Suprapubic skin (tissue), 4 donors: ENCODE measurements around the gene GIMAP6. TPM values are rescaled to one million over a fixed set of nuclear protein-coding genes. Genes with fewer than 3 reads are reported as not detected.

Source experiments
- DNase-seq, 2 donors: peaks; one replicate each; pipeline ENCODE4 v3.0.0-alpha.2; 2019; ENCODE audit warnings: low spot score in 2 of 2
- H3K27ac ChIP-seq: fragments of 200-600 bp; sonication (generic); one replicate; pipeline ENCODE4 v1.5.1; 2019
- H3K27me3 ChIP-seq: fragments of 200-600 bp; sonication (generic); one replicate; pipeline ENCODE4 v1.5.1; 2019
- H3K36me3 ChIP-seq: fragments of 200-600 bp; sonication (generic); one replicate; pipeline ENCODE4 v1.5.1; 2019
- H3K4me1 ChIP-seq: fragments of 200-600 bp; sonication (generic); one replicate; pipeline ENCODE4 v1.5.1; 2019
- H3K4me3 ChIP-seq: fragments of 200-600 bp; sonication (generic); one replicate; pipeline ENCODE4 v1.5.1; 2019; ENCODE audit warnings: mild to moderate bottlenecking
- H3K9me3 ChIP-seq: fragments of 200-600 bp; sonication (generic); one replicate; pipeline ENCODE4 v1.5.1; 2019
- EP300 ChIP-seq: sonication (generic); formaldehyde crosslinking; IDR thresholded peaks from one replicate; pipeline ENCODE4 v1.6.1; 2017; ENCODE audit warnings: antibody characterized with exemption
- POLR2A ChIP-seq, 2 donors: fragments of 450-650 bp; IDR thresholded peaks; one replicate each; pipeline ENCODE4 v1.6.1; 2017; ENCODE audit warnings: antibody characterized with exemption in 2 of 2, mild to moderate bottlenecking in 2 of 2, moderate library complexity in 2 of 2
- POLR2AphosphoS5 ChIP-seq, 3 donors: sonication (generic); formaldehyde crosslinking; IDR thresholded peaks; one replicate each; pipeline ENCODE4 v1.6.1; 2017; ENCODE audit warnings: antibody characterized with exemption in 3 of 3
- WGBS: methylation state at CpG from one replicate; pipeline ENCODE4 v1.1.5; 2018; 5-methylcytosine and 5-hydroxymethylcytosine counted together
- total RNA-seq, 4 donors: library from RNA; depleted of rRNA; stranded (reverse); fragments of >200 nt; gene quantifications; one replicate each; pipeline ENCODE4 v1.1.0, GENCODE V29; 2016
- TF ChIP-seq, protein P1 (sequence below), 2 donors: fragments of 200-600 bp in 1 of 2; fragments of 450-650 bp in 1 of 2; sonication (generic) in 1 of 2; IDR thresholded peaks; one replicate each; pipeline ENCODE4 v1.5.1; 2016 to 2019; ENCODE audit warnings: antibody characterized with exemption in 2 of 2, mild to moderate bottlenecking in 1 of 2, moderate library complexity in 1 of 2

GIMAP6 gene
- total RNA-seq, 4 donors from 2014 or later, result 4.1 to 16.8 (median 10.4) TPM

DNA sequence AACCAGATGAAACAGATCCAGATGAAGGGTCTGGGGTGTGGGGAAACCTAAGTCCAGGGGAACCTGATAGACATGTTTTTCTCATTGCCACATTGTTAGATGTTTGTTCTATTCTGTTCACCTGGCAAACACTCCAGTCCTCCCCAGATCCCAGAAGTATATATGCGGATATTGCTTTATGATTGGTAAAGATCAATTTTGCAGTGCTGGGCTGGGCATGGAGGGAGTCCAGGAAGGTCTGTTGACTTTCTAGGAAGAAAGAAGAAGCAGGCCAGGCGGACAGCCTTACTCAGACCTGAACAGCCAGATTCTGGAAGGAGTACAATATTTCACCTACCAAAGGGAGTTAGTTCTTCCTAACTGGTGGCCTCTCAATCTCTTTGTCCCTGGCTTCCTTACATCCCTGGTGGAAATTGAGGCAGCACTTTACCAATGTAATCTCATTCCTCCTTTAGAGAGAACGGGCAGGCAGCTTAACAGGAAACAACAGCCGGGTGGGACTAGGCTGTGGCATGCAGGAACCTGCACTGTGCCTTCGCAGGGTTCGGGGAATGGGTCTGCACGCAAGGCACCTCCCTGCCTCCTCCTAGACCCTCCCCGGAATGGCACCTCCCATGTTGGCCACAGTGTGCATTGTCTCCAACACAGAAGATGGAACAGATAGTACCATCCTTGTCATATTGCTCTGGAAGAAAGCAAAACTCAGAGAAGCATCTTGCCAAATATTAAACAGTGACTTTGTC is 930 bp downstream of the GIMAP6 start:
- H3K27ac ChIP-seq, result peak overlapping the region; percentile 72
- TF ChIP-seq, protein P1, sequence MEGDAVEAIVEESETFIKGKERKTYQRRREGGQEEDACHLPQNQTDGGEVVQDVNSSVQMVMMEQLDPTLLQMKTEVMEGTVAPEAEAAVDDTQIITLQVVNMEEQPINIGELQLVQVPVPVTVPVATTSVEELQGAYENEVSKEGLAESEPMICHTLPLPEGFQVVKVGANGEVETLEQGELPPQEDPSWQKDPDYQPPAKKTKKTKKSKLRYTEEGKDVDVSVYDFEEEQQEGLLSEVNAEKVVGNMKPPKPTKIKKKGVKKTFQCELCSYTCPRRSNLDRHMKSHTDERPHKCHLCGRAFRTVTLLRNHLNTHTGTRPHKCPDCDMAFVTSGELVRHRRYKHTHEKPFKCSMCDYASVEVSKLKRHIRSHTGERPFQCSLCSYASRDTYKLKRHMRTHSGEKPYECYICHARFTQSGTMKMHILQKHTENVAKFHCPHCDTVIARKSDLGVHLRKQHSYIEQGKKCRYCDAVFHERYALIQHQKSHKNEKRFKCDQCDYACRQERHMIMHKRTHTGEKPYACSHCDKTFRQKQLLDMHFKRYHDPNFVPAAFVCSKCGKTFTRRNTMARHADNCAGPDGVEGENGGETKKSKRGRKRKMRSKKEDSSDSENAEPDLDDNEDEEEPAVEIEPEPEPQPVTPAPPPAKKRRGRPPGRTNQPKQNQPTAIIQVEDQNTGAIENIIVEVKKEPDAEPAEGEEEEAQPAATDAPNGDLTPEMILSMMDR (IDR thresholded peaks at IDR 0.05), result no peak
- TF ChIP-seq POLR2A (IDR thresholded peaks at IDR 0.05), result no peak
- TF ChIP-seq POLR2AphosphoS5 (IDR thresholded peaks at IDR 0.05), result no peak
- TF ChIP-seq EP300, result no peak
- H3K4me3 ChIP-seq, result peak overlapping the region; percentile 40
- no peaks in the 10 kb centered on the region for H3K27me3 ChIP-seq
- DNase-seq, result no peak
- H3K36me3 ChIP-seq, result peaks cover 3% of the 10 kb centered on the region
- peaks cover 14% of the 10 kb centered on the region for H3K4me1 ChIP-seq
- no peaks in the 10 kb centered on the region for H3K9me3 ChIP-seq
- 24% methylated on average over 7 of the region's 8 CpGs for WGBS

DNA sequence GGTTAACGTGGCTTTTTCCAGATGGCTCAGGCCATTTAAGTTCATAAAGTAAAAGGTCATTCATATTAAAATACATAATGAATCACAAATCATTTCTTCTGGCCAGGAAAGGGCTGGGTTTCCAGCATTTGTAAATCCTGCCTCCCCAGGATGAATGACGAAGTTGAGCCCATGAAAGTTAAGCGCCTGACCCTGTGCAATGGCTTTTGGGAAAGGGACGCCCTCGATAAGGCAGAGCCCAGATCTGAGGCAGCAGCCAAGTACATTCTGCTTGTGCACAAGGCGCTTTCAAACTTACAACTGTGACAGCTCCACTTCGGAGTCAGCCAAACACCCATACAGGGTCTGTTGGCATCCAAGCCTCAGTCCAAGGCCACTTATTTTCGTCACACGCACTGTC is 2.8 kb downstream of the GIMAP6 start:
- Histone ChIP-seq H3K9me3 (no peaks in the 10 kb centered on the region), H3K27ac (peak overlapping the region; percentile 33), H3K27me3 (no peaks in the 10 kb centered on the region), H3K4me1 (peaks cover 14% of the 10 kb centered on the region), H3K36me3 (peaks cover 3% of the 10 kb centered on the region), H3K4me3 (no peak overlapping the region)
- DNase-seq, result no peak
- TF ChIP-seq POLR2AphosphoS5 (IDR thresholded peaks at IDR 0.05), result peak in 1 of 3 donors; percentile 46
- TF ChIP-seq, protein P1 (IDR thresholded peaks at IDR 0.05), result no peak
- WGBS, result 77% methylated on average over 9 of the region's 9 CpGs

DNA sequence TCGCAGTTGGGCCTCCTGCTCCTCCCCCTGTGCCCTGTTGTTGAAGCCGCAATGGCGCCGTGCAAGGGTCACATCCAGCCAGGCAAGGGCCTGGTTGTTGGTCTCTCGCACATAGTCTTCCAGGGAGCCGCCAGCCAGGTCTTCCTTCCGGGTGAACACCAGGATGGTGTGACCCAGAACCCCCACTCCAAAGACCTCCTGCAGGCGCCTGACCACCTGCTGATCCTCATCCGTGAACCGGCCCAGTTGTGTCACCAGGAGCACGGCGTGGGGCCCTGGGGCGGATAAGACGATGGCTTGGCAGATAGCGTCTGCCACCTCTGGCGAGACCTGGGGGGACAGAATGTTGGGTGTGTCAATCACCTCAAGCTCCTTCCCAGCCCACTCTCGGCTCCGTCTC is 4.2 kb downstream of the GIMAP6 start:
- no peaks in the 10 kb centered on the region for H3K9me3 ChIP-seq
- peaks cover 3% of the 10 kb centered on the region for H3K36me3 ChIP-seq
- TF ChIP-seq POLR2A (IDR thresholded peaks at IDR 0.05), result no peak
- TF ChIP-seq, protein P1 (IDR thresholded peaks at IDR 0.05), result no peak
- TF ChIP-seq POLR2AphosphoS5 (IDR thresholded peaks at IDR 0.05), result no peak
- TF ChIP-seq EP300, result no peak
- WGBS, result 95% methylated on average over 18 of the region's 18 CpGs
- no peak overlapping the region for H3K4me3 ChIP-seq
- H3K4me1 ChIP-seq, result peaks cover 6% of the 10 kb centered on the region
- H3K27ac ChIP-seq, result no peak overlapping the region
- DNase-seq, result no peak
- no peaks in the 10 kb centered on the region for H3K27me3 ChIP-seq

DNA sequence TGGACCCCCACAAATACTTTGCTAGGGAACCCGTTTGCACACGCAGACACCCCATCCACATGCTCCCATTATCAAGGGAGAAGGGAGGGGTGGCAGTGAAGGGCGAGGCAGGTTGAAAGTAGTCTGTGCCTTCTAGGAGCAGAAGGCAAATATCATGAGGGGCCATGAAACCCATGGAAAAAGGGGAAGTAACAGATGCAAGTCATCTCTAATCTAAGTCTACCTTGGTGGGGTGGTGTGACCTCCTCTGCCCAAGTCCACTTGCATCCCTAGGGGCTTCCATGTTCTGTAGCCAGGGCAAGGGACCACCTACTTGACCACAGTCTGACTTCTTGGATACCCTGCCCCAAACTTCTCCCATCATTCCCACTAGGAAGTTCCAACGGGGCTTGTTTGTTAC is 5.5 kb downstream of the GIMAP6 start:
- no peaks in the 10 kb centered on the region for H3K9me3 ChIP-seq
- no peaks in the 10 kb centered on the region for H3K27me3 ChIP-seq
- peaks cover 3% of the 10 kb centered on the region for H3K4me1 ChIP-seq
- 92% methylated on average over 4 of the region's 4 CpGs for WGBS
- H3K27ac ChIP-seq, result no peak overlapping the region
- H3K4me3 ChIP-seq, result no peak overlapping the region
- peaks cover 3% of the 10 kb centered on the region for H3K36me3 ChIP-seq
- no peak for TF ChIP-seq EP300
- no peak for TF ChIP-seq POLR2A (IDR thresholded peaks at IDR 0.05)
- DNase-seq, result no peak

DNA sequence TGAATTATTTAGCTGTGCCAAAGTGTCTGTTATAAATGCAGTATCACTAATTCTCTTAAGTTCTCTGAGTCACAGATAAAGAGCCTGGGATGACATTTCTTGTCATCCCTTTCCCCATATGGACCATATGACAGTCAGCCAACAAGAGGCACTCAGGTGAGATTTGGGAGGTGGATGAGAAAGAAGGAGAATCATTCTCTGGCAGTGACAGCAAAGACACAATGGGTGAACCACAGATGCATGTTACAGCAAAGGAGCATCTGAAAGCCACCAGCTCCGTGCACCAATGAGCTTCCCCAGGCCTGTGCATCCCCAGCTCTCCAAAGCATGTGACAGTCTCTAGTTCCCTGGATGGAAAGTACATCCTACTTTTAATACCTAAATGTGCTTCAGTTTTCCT is 10.8 kb downstream of the GIMAP6 start:
- no peaks in the 10 kb centered on the region for H3K27me3 ChIP-seq
- no peak for TF ChIP-seq EP300
- TF ChIP-seq POLR2AphosphoS5 (IDR thresholded peaks at IDR 0.05), result no peak
- TF ChIP-seq POLR2A (IDR thresholded peaks at IDR 0.05), result no peak
- TF ChIP-seq, protein P1 (IDR thresholded peaks at IDR 0.05), result no peak
- DNase-seq, result no peak
- H3K27ac ChIP-seq, result no peak overlapping the region
- H3K4me3 ChIP-seq, result no peak overlapping the region
- no peaks in the 10 kb centered on the region for H3K9me3 ChIP-seq
- WGBS, result 81% methylated on average over 1 of the region's 1 CpG
- no peaks in the 10 kb centered on the region for H3K4me1 ChIP-seq
- no peaks in the 10 kb centered on the region for H3K36me3 ChIP-seq
